Hepatocyte (in vitro differentiated cells): ENCODE measurements around the gene SLC39A11. TPM values are rescaled to one million over a fixed set of nuclear protein-coding genes. Genes with fewer than 3 reads are reported as not detected.
"Not testable (repeated sequence)": the region's sequence is repeated elsewhere in the genome, so short reads cannot be mapped to it uniquely, and the experiment has no call there.

Experiments used
- DNase-seq: peaks from one replicate; pipeline ENCODE4 v3.0.0-alpha.2; 2016; ENCODE audit warnings: low spot score
- H2AFZ ChIP-seq: fragments of 200-600 bp; sonication (generic); 2 replicates; pipeline ENCODE4 v1.6.0; 2016; ENCODE audit warnings: antibody characterized with exemption, mild to moderate bottlenecking
- H3K27ac ChIP-seq: fragments of 200-600 bp; sonication (generic); 2 replicates; pipeline ENCODE4 v1.5.1; 2016; ENCODE audit warnings: mild to moderate bottlenecking
- H3K27me3 ChIP-seq: fragments of 200-600 bp; sonication (generic); 2 replicates; pipeline ENCODE4 v1.6.1; 2016
- H3K36me3 ChIP-seq: fragments of 200-600 bp; sonication (generic); replicated peaks from 2 replicates; pipeline ENCODE4 v1.5.1; 2016; ENCODE audit warnings: low read depth; ENCODE audit not compliant: insufficient read depth
- H3K4me1 ChIP-seq: fragments of 200-600 bp; sonication (generic); 2 replicates; pipeline ENCODE4 v1.5.1; 2016; ENCODE audit warnings: mild to moderate bottlenecking, moderate library complexity; ENCODE audit not compliant: insufficient read depth
- H3K4me2 ChIP-seq: fragments of 200-600 bp; sonication (generic); 2 replicates; pipeline ENCODE4 v1.6.0; 2016
- H3K4me3 ChIP-seq: fragments of 200-600 bp; sonication (generic); 2 replicates; pipeline ENCODE4 v1.5.1; 2016; ENCODE audit warnings: mild to moderate bottlenecking
- H3K79me2 ChIP-seq: fragments of 200-600 bp; sonication (generic); 2 replicates; pipeline ENCODE4 v1.6.0; 2017; ENCODE audit warnings: mild to moderate bottlenecking
- H3K9me2 ChIP-seq: fragments of 200-600 bp; sonication (generic); replicated peaks from 2 replicates; pipeline ENCODE4 v1.6.0; 2017; ENCODE audit warnings: mild to moderate bottlenecking; ENCODE audit not compliant: insufficient read depth
- H3K9me3 ChIP-seq: fragments of 200-600 bp; sonication (generic); 2 replicates; pipeline ENCODE4 v1.5.1; 2016; ENCODE audit warnings: low read depth, mild to moderate bottlenecking
- H4K20me1 ChIP-seq: fragments of 200-600 bp; sonication (generic); 2 replicates; pipeline ENCODE4 v1.6.0; 2016; ENCODE audit warnings: mild to moderate bottlenecking; ENCODE audit not compliant: insufficient read depth, poor library complexity, severe bottlenecking
- CTCF ChIP-seq: fragments of 200-600 bp; sonication (generic); IDR thresholded peaks from 2 replicates; pipeline ENCODE4 v1.5.1; 2016; ENCODE audit warnings: antibody characterized with exemption, mild to moderate bottlenecking; ENCODE audit not compliant: poor library complexity
- EZH2 ChIP-seq: fragments of 200-600 bp; sonication (generic); IDR thresholded peaks from 2 replicates; pipeline ENCODE4 v1.6.1; 2016; ENCODE audit warnings: antibody characterized with exemption, mild to moderate bottlenecking, borderline replicate concordance
- EZH2phosphoT487 ChIP-seq: fragments of 200-600 bp; sonication (generic); IDR thresholded peaks from one replicate; pipeline ENCODE4 v1.6.1; 2018; ENCODE audit warnings: antibody characterized with exemption, mild to moderate bottlenecking, low read depth, moderate library complexity; ENCODE audit not compliant: unreplicated experiment, severe bottlenecking
- whole genome bisulfite sequencing: methylation state at CpG from one replicate; pipeline ENCODE4 v1.1.6; 2016; ENCODE audit warnings: low lambda C conversion rate; ENCODE audit errors: missing lambda C conversion rate; 5-methylcytosine and 5-hydroxymethylcytosine counted together
- polyA plus RNA-seq: library from polyadenylated mRNA; unstranded; fragments of >200 nt; fragmentation: Nextera tagmentation; extraction: Ambion mirVana; gene quantifications from 2 replicates; pipeline ENCODE4 v1.2.1, GENCODE V29; 2016
- total RNA-seq: library from RNA; depleted of rRNA; stranded (reverse); fragments of >200 nt; gene quantifications from 2 replicates; pipeline ENCODE4 v1.2.3, GENCODE V29; 2014

SLC39A11 gene
- total and polyA plus RNA-seq, 2 experiments from 2014 or later: 37.7 to 39.1 TPM

GRCh38 chr17:73069841-73070240, 22.6 kb downstream of the SLC39A11 start:
- H3K27ac ChIP-seq: no peak overlapping the region
- H3K4me2 ChIP-seq: no peak overlapping the region
- no peak for TF ChIP-seq CTCF
- TF ChIP-seq EZH2phosphoT487: no peak
- TF ChIP-seq EZH2: no peak
- H3K9me2 ChIP-seq: no peaks in the 10 kb centered on the region
- no peaks in the 10 kb centered on the region for H3K79me2 ChIP-seq
- no peak overlapping the region for H3K4me3 ChIP-seq
- H3K27me3 ChIP-seq: no peaks in the 10 kb centered on the region
- H3K9me3 ChIP-seq: no peaks in the 10 kb centered on the region
- no peak for DNase-seq
- H3K36me3 ChIP-seq: no peaks in the 10 kb centered on the region
- H2AFZ ChIP-seq: no peak overlapping the region
- 88% methylated on average over 3 of the region's 3 CpGs for WGBS
- no peaks in the 10 kb centered on the region for H4K20me1 ChIP-seq
- H3K4me1 ChIP-seq: peaks cover 20% of the 10 kb centered on the region

DNA sequence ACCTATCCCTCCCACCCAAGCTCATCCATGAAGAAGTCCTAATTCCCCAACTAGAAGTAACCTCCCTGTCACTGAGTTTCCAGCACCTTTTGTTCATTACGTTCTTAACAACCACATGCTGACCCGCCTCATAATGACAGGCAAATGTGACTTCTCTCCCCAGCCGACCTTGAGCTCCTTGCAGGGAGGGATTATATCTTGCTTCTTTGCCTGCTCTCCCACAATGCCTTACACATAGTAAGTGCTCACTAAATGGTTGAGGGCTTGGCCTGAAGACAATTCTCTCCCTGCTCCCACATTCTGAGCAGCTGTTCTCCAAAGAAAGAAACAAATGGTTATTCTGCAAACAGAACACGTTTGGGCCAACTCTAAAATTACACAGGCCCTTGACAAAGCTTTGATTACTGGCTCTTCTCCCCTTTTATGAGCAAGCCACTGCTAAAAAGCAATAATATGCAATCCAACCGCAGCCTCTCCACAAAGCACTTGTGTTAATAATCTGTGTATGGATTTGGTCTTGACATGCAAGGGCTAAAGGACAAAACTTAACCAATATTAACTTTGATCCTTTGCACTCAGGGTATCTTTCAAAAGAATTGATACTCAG, 23.2 kb downstream of the SLC39A11 start:
- Histone ChIP-seq H2AFZ (no peak overlapping the region), H3K4me1 (peaks cover 20% of the 10 kb centered on the region), H3K27ac (peak overlapping the region; percentile 90), H3K36me3 (no peaks in the 10 kb centered on the region), H4K20me1 (no peaks in the 10 kb centered on the region), H3K4me3 (no peak overlapping the region), H3K9me3 (no peaks in the 10 kb centered on the region), H3K4me2 (no peak overlapping the region), H3K9me2 (no peaks in the 10 kb centered on the region), H3K27me3 (no peaks in the 10 kb centered on the region), H3K79me2 (no peaks in the 10 kb centered on the region)
- 67% methylated on average over 5 of the region's 5 CpGs for WGBS
- DNase-seq: no peak
- TF ChIP-seq CTCF: no peak
- TF ChIP-seq EZH2: no peak

GRCh38 chr17:73068322-73069153, 23.9 kb downstream of the SLC39A11 start:
- H3K9me2 ChIP-seq: no peaks in the 10 kb centered on the region
- no peaks in the 10 kb centered on the region for H3K9me3 ChIP-seq
- peak overlapping the region; percentile 58 for H3K4me2 ChIP-seq
- no peaks in the 10 kb centered on the region for H3K79me2 ChIP-seq
- peak; percentile 83 for DNase-seq
- no peaks in the 10 kb centered on the region for H3K27me3 ChIP-seq
- H3K36me3 ChIP-seq: no peaks in the 10 kb centered on the region
- TF ChIP-seq EZH2phosphoT487 (no peak), EZH2 (no peak), CTCF (no peak)
- peak overlapping the region; percentile 90 for H3K27ac ChIP-seq
- H3K4me3 ChIP-seq: no peak overlapping the region
- 75% methylated on average over 9 of the region's 9 CpGs for WGBS
- H2AFZ ChIP-seq: no peak overlapping the region
- no peaks in the 10 kb centered on the region for H4K20me1 ChIP-seq
- H3K4me1 ChIP-seq: peaks cover 20% of the 10 kb centered on the region

DNA sequence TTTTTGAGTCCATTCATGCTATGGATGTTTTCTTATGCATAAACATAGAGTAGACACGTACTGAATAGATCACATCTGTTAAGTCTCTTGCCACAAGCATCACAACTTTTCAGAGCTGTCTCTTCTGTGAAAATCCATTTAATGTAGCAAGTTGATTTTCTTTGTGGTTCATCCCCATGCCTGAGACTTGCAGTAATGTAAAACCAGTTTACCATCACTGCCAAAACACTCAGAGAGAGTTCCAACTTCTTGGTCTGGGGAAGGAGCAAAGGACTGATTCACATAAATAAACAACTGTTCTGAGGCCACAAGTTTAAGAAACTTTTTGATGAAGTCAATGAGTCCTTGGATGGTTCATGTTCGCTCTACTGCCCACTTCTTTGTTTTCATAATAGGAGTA, 24.8 kb downstream of the SLC39A11 start:
- not testable (repeated sequence) for H3K36me3 ChIP-seq, H3K79me2 ChIP-seq, H3K9me3 ChIP-seq, H2AFZ ChIP-seq, H3K9me2 ChIP-seq, H3K4me3 ChIP-seq, H3K4me2 ChIP-seq, DNase-seq, H4K20me1 ChIP-seq, H3K27me3 ChIP-seq
- Histone ChIP-seq H3K4me1 (peaks cover 20% of the 10 kb centered on the region), H3K27ac (peak overlapping the region; percentile 90)
- 85% methylated on average over 2 of the region's 2 CpGs for WGBS
